ENCODE measurements around the gene TMEM198. TPM values are rescaled to one million over a fixed set of nuclear protein-coding genes. Genes with fewer than 3 reads are reported as not detected.

The TMEM198 gene
- total RNA-seq, 4 donors from 2014 or later = 0.77 to 5.3 (median 5.1) TPM; not detected in 1

GRCh38 chr2:219567131-219567530 is 23.3 kb downstream of the TMEM198 start:
- Histone ChIP-seq H3K27ac (no peak overlapping the region), H3K9me3 (no peaks in the 10 kb centered on the region), H3K36me3 (no peaks in the 10 kb centered on the region), H3K4me3 (no peak overlapping the region), H3K4me1 (peaks cover 0 to 6% of the 10 kb centered on the region in 2 donors), H3K27me3 (no peaks in the 10 kb centered on the region)
- no peak for DNase-seq
- TF ChIP-seq CTCF (IDR thresholded peaks at IDR 0.05) (no peak), POLR2A (IDR thresholded peaks at IDR 0.05) (no peak)
- intact Hi-C loops (cut with DNase I; ENCODE audit: low total_unique reads) = loop anchor here (10.0 kb wide), 1 partner anchor 68 kb away; no protein-coding TSS in a partner anchor

- TF ChIP-seq POLR2A (IDR thresholded peaks at IDR 0.05) (no peak), CTCF (IDR thresholded peaks at IDR 0.05) (no peak)
- peaks cover 0 to 6% of the 10 kb centered on the region in 2 donors for H3K4me1 ChIP-seq
- no peak for DNase-seq
- H3K4me3 ChIP-seq = no peak overlapping the region
- H3K27me3 ChIP-seq = no peaks in the 10 kb centered on the region
- intact Hi-C loops (cut with DNase I; ENCODE audit: low total_unique reads) = loop anchor here (10.0 kb wide), 1 partner anchor 67 kb away; no protein-coding TSS in a partner anchor
- H3K27ac ChIP-seq = no peak overlapping the region
- no peaks in the 10 kb centered on the region for H3K36me3 ChIP-seq
- no peaks in the 10 kb centered on the region for H3K9me3 ChIP-seq
Measured at GRCh38 chr2:219567791-219568361, 24.0 kb downstream of the TMEM198 start.

- H3K27me3 ChIP-seq = no peaks in the 10 kb centered on the region
- H3K4me3 ChIP-seq = no peak overlapping the region
- H3K4me1 ChIP-seq = peaks cover 0 to 6% of the 10 kb centered on the region in 2 donors
- no peaks in the 10 kb centered on the region for H3K9me3 ChIP-seq
- intact Hi-C loops (cut with DNase I; ENCODE audit: low total_unique reads) = loop anchor here (10.0 kb wide), 1 partner anchor 66 kb away; no protein-coding TSS in a partner anchor
- DNase-seq = no peak
- H3K36me3 ChIP-seq = no peaks in the 10 kb centered on the region
- TF ChIP-seq CTCF (IDR thresholded peaks at IDR 0.05) = no peak
- no peak for TF ChIP-seq POLR2A (IDR thresholded peaks at IDR 0.05)
- no peak overlapping the region for H3K27ac ChIP-seq
Measured at GRCh38 chr2:219569041-219569440, 25.2 kb downstream of the TMEM198 start.

- no peak for DNase-seq
- no peaks in the 10 kb centered on the region for H3K9me3 ChIP-seq
- H3K36me3 ChIP-seq = no peaks in the 10 kb centered on the region
- intact Hi-C loops (cut with DNase I; ENCODE audit: low total_unique reads) = loop anchor here (10.0 kb wide), 1 partner anchor 65 kb away; no protein-coding TSS in a partner anchor
- no peak for TF ChIP-seq POLR2A (IDR thresholded peaks at IDR 0.05)
- no peak for TF ChIP-seq CTCF (IDR thresholded peaks at IDR 0.05)
- no peak overlapping the region for H3K27ac ChIP-seq
- H3K4me1 ChIP-seq = peaks cover 0 to 6% of the 10 kb centered on the region in 2 donors
- H3K4me3 ChIP-seq = peak overlapping the region in 1 of 2 donors; percentile 60
- H3K27me3 ChIP-seq = no peaks in the 10 kb centered on the region
Measured at GRCh38 chr2:219569635-219570034, 25.8 kb downstream of the TMEM198 start.

GRCh38 chr2:219570194-219570923 is 26.5 kb downstream of the TMEM198 start:
- Histone ChIP-seq H3K9me3 (no peaks in the 10 kb centered on the region), H3K4me1 (peaks cover 0 to 6% of the 10 kb centered on the region in 2 donors), H3K4me3 (peak overlapping the region; percentile 37 to 60), H3K27me3 (no peaks in the 10 kb centered on the region), H3K27ac (peak overlapping the region; percentile 87 to 88), H3K36me3 (no peaks in the 10 kb centered on the region)
- TF ChIP-seq POLR2A (IDR thresholded peaks at IDR 0.05) (peak in 1 of 2 donors; percentile 56), CTCF (IDR thresholded peaks at IDR 0.05) (peak in 1 of 4 experiments; percentile 12)
- intact Hi-C loops (cut with DNase I; ENCODE audit: low total_unique reads) = no loop called here
- DNase-seq = peak in 1 of 2 donors; percentile 47
